Neural cell (in vitro differentiated cells): ENCODE data around the gene CFAP161.

ENCODE experiments used
- EZH2 ChIP-seq: fragments of 200-600, 300-800 bp; shearing (Covaris generic), sonication (generic); IDR thresholded peaks from 2 replicates; pipeline ENCODE4 v1.6.1; 2014; ENCODE audit warnings: antibody characterized with exemption, low read length, borderline replicate concordance, mild to moderate bottlenecking; ENCODE audit not compliant: insufficient read depth, poor library complexity, severe bottlenecking
- POLR2AphosphoS5 ChIP-seq: IDR thresholded peaks from 2 replicates; pipeline ENCODE4 v1.6.1; 2012
- RAD21 ChIP-seq: fragments of 450-650 bp; conservative IDR thresholded peaks from 2 replicates; pipeline ENCODE4 v1.6.1; 2014; ENCODE audit warnings: antibody characterized with exemption, mild to moderate bottlenecking, moderate library complexity
- REST ChIP-seq: IDR thresholded peaks from 2 replicates; pipeline ENCODE4 v1.6.1; 2012; ENCODE audit warnings: borderline replicate concordance
- SMC3 ChIP-seq: fragments of 450-650 bp; conservative IDR thresholded peaks from 2 replicates; pipeline ENCODE4 v1.6.1; 2014; ENCODE audit warnings: antibody characterized with exemption, mild to moderate bottlenecking, moderate library complexity; ENCODE audit not compliant: poor library complexity
- TAF1 ChIP-seq: IDR thresholded peaks from 2 replicates; pipeline ENCODE4 v1.6.1; 2012; ENCODE audit warnings: low read depth
- TF ChIP-seq, protein P1 (sequence below): fragments of 450-650 bp; IDR thresholded peaks from 2 replicates; pipeline ENCODE4 v1.5.1; 2014; ENCODE audit warnings: antibody characterized with exemption, mild to moderate bottlenecking, moderate library complexity; ENCODE audit not compliant: poor library complexity, severe bottlenecking

DNA sequence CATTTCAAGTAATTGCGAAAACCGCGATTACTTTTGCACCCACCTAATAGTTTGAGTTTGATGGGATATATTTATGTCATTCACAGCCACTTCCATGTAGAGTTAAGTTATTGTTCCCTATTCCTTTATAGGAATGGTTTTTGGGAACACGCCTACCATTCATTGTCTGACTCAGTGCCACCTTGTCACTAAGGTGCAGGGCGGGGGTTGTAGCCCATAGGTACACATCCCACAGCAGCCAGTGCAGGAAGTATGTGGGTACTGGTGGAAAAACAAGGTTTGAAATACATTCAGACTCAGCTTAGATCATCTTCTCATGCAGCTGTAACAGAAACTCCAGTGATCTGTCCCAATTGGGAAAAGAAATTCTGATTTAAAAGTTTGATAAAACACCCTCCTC lies 48.2 kb upstream of the CFAP161 start:
- TF ChIP-seq POLR2AphosphoS5 (no peak), EZH2 (no peak), TAF1 (no peak), REST (no peak), SMC3 (no peak), RAD21 (no peak)
- TF ChIP-seq, protein P1, sequence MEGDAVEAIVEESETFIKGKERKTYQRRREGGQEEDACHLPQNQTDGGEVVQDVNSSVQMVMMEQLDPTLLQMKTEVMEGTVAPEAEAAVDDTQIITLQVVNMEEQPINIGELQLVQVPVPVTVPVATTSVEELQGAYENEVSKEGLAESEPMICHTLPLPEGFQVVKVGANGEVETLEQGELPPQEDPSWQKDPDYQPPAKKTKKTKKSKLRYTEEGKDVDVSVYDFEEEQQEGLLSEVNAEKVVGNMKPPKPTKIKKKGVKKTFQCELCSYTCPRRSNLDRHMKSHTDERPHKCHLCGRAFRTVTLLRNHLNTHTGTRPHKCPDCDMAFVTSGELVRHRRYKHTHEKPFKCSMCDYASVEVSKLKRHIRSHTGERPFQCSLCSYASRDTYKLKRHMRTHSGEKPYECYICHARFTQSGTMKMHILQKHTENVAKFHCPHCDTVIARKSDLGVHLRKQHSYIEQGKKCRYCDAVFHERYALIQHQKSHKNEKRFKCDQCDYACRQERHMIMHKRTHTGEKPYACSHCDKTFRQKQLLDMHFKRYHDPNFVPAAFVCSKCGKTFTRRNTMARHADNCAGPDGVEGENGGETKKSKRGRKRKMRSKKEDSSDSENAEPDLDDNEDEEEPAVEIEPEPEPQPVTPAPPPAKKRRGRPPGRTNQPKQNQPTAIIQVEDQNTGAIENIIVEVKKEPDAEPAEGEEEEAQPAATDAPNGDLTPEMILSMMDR, result no peak
